OCI-LY1 (cell line): Measurements from ENCODE around the gene RIN3.

Experiments
- H2AFZ ChIP-seq: fragments of 200-600 bp; sonication (generic), shearing (Covaris generic); 2 replicates; pipeline ENCODE4 v1.6.0; 2014; ENCODE audit warnings: antibody characterized with exemption, mild to moderate bottlenecking, low read length
- H3F3A ChIP-seq: fragments of 200-600 bp; sonication (generic), shearing (Covaris generic); 2 replicates; pipeline ENCODE4 v1.6.0; 2014; ENCODE audit warnings: mild to moderate bottlenecking, antibody characterized with exemption, low read length, moderate library complexity; ENCODE audit not compliant: insufficient read depth
- H3K27ac ChIP-seq: fragments of 200-600 bp; sonication (generic); 2 replicates; pipeline ENCODE4 v1.5.1; 2014; ENCODE audit warnings: low read length, mixed run types, mild to moderate bottlenecking, low read depth; ENCODE audit not compliant: poor library complexity, severe bottlenecking
- H3K27me3 ChIP-seq: fragments of 200-600 bp; sonication (generic); 2 replicates; pipeline ENCODE4 v1.6.0; 2014; ENCODE audit warnings: antibody characterized with exemption, mild to moderate bottlenecking, low read length, moderate library complexity; ENCODE audit not compliant: insufficient read depth
- H3K36me3 ChIP-seq: fragments of 200-600 bp; sonication (generic); 2 replicates; pipeline ENCODE4 v1.6.1; 2014; ENCODE audit warnings: mild to moderate bottlenecking, antibody characterized with exemption, low read length, moderate library complexity, mixed read lengths; ENCODE audit not compliant: insufficient read depth
- H3K4me1 ChIP-seq: fragments of 200-600 bp; sonication (generic); 2 replicates; pipeline ENCODE4 v1.5.1; 2014; ENCODE audit warnings: mild to moderate bottlenecking, low read length, moderate library complexity; ENCODE audit not compliant: insufficient read depth, severe bottlenecking
- H3K4me2 ChIP-seq: fragments of 200-600 bp; sonication (generic), shearing (Covaris generic); 2 replicates; pipeline ENCODE4 v1.6.1; 2014; ENCODE audit warnings: low read length
- H3K4me3 ChIP-seq: fragments of 200-600 bp; sonication (generic); 2 replicates; pipeline ENCODE4 v1.5.1; 2014; ENCODE audit warnings: low read length, low read depth, mild to moderate bottlenecking, mixed read lengths; ENCODE audit not compliant: poor library complexity, severe bottlenecking
- H3K79me2 ChIP-seq: fragments of 200-600 bp; shearing (Covaris generic); 2 replicates; pipeline ENCODE4 v1.6.1; 2016; ENCODE audit warnings: mixed run types, low read length, mixed read lengths; ENCODE audit not compliant: insufficient read depth
- H3K9ac ChIP-seq: fragments of 200-600 bp; sonication (generic), shearing (Covaris generic); 2 replicates; pipeline ENCODE4 v1.6.1; 2014; ENCODE audit warnings: mild to moderate bottlenecking, low read length, mixed read lengths
- H3K9me2 ChIP-seq: fragments of 200-600 bp; sonication (generic), shearing (Covaris generic); 2 replicates; pipeline ENCODE4 v1.6.1; 2014; ENCODE audit warnings: low read depth, mild to moderate bottlenecking, low read length, mixed read lengths
- H3K9me3 ChIP-seq: fragments of 200-600 bp; shearing (Covaris generic); 2 replicates; pipeline ENCODE4 v1.6.1; 2014; ENCODE audit warnings: low read length, mixed read lengths
- H4K20me1 ChIP-seq: fragments of 200-600 bp; sonication (generic), shearing (Covaris generic); 2 replicates; pipeline ENCODE4 v1.6.0; 2016; ENCODE audit warnings: mild to moderate bottlenecking, low read length; ENCODE audit not compliant: insufficient read depth
- CTCF ChIP-seq: fragments of 200-600 bp; sonication (generic), shearing (Covaris generic); IDR thresholded peaks from 2 replicates; pipeline ENCODE4 v1.5.1; 2017; ENCODE audit warnings: mild to moderate bottlenecking, antibody characterized with exemption, low read length, moderate library complexity, mixed read lengths
- EZH2 ChIP-seq: fragments of 200-600 bp; sonication (generic), shearing (Covaris generic); IDR thresholded peaks from 2 replicates; pipeline ENCODE4 v1.8.0; 2017; ENCODE audit warnings: borderline replicate concordance, mixed run types, mild to moderate bottlenecking, antibody characterized with exemption, low read length, moderate library complexity, mixed read lengths

Gene RIN3

GRCh38 chr14:92607702-92608429 lies 94.3 kb downstream of the RIN3 start:
- Histone ChIP-seq H3F3A (no peaks in the 10 kb centered on the region), H3K9me3 (no peaks in the 10 kb centered on the region), H4K20me1 (no peaks in the 10 kb centered on the region), H3K36me3 (no peaks in the 10 kb centered on the region), H3K27me3 (no peaks in the 10 kb centered on the region; the same call in 1 of the 2 replicates), H3K4me3 (no peak overlapping the region), H3K4me1 (no peaks in the 10 kb centered on the region), H3K9ac (no peak overlapping the region), H3K27ac (no peak overlapping the region), H3K4me2 (no peak overlapping the region), H3K79me2 (no peaks in the 10 kb centered on the region), H3K9me2 (no peaks in the 10 kb centered on the region), H2AFZ (no peak overlapping the region)
- TF ChIP-seq CTCF (no peak), EZH2 (no peak)

- no peaks in the 10 kb centered on the region for H3K4me1 ChIP-seq
- no peak overlapping the region for H2AFZ ChIP-seq
- H3K9me3 ChIP-seq = no peaks in the 10 kb centered on the region
- H3K9ac ChIP-seq = no peak overlapping the region
- no peaks in the 10 kb centered on the region for H4K20me1 ChIP-seq
- H3K36me3 ChIP-seq = no peaks in the 10 kb centered on the region
- H3K4me3 ChIP-seq = no peak overlapping the region
- H3K9me2 ChIP-seq = no peaks in the 10 kb centered on the region
- no peaks in the 10 kb centered on the region for H3F3A ChIP-seq
- no peak overlapping the region for H3K4me2 ChIP-seq
- H3K79me2 ChIP-seq = no peaks in the 10 kb centered on the region
- H3K27me3 ChIP-seq = no peaks in the 10 kb centered on the region; the same call in 1 of the 2 replicates
- no peak overlapping the region for H3K27ac ChIP-seq
- TF ChIP-seq CTCF = no peak
- TF ChIP-seq EZH2 = no peak
Observed at GRCh38 chr14:92609955-92610354, 96.4 kb downstream of the RIN3 start.

- Histone ChIP-seq H4K20me1 (no peaks in the 10 kb centered on the region), H3K4me3 (no peak overlapping the region)
- TF ChIP-seq CTCF (no peak), EZH2 (no peak)
Observed at GRCh38 chr14:92610849-92611271, 97.3 kb downstream of the RIN3 start.

More at GRCh38 chr14:92610849-92611271, 97.3 kb downstream of the RIN3 start:
- H3K4me2 ChIP-seq = no peak overlapping the region
- no peak overlapping the region for H2AFZ ChIP-seq
- H3K4me1 ChIP-seq = no peaks in the 10 kb centered on the region
- no peak overlapping the region for H3K27ac ChIP-seq
- no peaks in the 10 kb centered on the region for H3F3A ChIP-seq
- no peaks in the 10 kb centered on the region for H3K36me3 ChIP-seq
- no peaks in the 10 kb centered on the region for H3K9me2 ChIP-seq
- H3K9me3 ChIP-seq = no peaks in the 10 kb centered on the region
- H3K9ac ChIP-seq = no peak overlapping the region
- H3K27me3 ChIP-seq = no peaks in the 10 kb centered on the region; the same call in 1 of the 2 replicates
- no peaks in the 10 kb centered on the region for H3K79me2 ChIP-seq
